GM20000 (cell line): Measurements from ENCODE around the gene RUSC1.

Experiments
- DNase-seq: peaks from one replicate; pipeline ENCODE4 v3.0.0; 2012; ENCODE audit warnings: low spot score
- TF ChIP-seq, protein P1 (sequence below): IDR thresholded peaks from 2 replicates; pipeline ENCODE4 v1.5.1; 2012; ENCODE audit warnings: mild to moderate bottlenecking, control low read depth; ENCODE audit errors: extremely low read depth, missing control alignments

Gene RUSC1, protein sequence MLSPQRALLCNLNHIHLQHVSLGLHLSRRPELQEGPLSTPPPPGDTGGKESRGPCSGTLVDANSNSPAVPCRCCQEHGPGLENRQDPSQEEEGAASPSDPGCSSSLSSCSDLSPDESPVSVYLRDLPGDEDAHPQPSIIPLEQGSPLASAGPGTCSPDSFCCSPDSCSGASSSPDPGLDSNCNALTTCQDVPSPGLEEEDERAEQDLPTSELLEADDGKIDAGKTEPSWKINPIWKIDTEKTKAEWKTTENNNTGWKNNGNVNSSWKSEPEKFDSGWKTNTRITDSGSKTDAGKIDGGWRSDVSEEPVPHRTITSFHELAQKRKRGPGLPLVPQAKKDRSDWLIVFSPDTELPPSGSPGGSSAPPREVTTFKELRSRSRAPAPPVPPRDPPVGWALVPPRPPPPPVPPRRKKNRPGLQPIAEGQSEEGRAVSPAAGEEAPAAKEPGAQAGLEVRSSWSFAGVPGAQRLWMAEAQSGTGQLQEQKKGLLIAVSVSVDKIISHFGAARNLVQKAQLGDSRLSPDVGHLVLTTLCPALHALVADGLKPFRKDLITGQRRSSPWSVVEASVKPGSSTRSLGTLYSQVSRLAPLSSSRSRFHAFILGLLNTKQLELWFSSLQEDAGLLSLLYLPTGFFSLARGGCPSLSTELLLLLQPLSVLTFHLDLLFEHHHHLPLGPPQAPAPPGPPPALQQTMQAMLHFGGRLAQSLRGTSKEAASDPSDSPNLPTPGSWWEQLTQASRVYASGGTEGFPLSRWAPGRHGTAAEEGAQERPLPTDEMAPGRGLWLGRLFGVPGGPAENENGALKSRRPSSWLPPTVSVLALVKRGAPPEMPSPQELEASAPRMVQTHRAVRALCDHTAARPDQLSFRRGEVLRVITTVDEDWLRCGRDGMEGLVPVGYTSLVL

DNA sequence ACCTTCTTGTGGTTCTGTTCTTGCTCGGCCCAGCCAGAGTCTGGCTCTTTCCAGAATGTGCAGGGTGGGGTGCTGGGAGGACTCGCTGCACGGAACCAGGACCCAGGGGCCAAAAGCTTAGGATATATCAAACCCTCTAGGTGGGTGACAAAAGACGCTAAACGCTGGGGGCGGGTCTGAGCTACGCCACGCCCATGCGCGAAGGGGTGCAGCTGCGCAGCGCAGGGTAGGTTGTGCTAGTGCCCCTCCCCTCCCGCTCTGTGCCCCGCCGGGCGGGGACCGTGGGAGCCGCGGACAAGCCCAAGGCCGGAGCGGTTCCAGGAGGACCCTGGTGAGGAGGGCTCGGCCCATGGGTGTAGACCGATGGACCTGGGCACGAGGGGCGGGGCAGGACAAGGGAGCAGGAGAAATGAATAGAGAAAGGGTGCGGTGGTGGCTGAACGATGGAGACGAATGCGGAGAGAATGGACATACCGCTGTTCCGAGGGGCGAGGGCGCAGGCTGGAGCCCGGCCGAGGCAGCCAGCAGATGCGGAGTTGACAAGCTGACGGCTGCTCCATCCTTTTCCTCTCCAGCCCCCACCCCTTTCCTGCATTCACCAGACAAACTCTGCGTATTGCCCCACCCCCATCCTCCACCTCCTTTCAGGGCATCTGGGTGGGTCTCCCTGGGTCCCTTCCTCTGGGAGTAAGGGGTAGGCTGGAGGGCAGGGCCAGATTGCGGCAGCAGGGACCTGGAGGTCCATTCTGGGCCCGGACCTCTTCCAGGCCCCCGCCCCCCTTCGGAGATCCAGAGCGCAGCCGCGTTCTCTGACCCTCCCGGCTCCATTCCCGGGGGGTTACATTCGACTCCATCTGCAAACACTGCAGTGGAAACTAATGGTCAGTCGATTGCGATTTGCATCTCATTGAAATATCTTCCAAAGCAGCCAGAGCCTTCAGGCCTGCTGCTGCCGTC is at the start of gene RUSC1:
Gene RUSC1, plus strand, starts transcription at position 234 of the 957 bp plus-strand sequence. CDS start 880 bp downstream, outside the sequence.
- peak; percentile 81 for DNase-seq
- TF ChIP-seq, protein P1, sequence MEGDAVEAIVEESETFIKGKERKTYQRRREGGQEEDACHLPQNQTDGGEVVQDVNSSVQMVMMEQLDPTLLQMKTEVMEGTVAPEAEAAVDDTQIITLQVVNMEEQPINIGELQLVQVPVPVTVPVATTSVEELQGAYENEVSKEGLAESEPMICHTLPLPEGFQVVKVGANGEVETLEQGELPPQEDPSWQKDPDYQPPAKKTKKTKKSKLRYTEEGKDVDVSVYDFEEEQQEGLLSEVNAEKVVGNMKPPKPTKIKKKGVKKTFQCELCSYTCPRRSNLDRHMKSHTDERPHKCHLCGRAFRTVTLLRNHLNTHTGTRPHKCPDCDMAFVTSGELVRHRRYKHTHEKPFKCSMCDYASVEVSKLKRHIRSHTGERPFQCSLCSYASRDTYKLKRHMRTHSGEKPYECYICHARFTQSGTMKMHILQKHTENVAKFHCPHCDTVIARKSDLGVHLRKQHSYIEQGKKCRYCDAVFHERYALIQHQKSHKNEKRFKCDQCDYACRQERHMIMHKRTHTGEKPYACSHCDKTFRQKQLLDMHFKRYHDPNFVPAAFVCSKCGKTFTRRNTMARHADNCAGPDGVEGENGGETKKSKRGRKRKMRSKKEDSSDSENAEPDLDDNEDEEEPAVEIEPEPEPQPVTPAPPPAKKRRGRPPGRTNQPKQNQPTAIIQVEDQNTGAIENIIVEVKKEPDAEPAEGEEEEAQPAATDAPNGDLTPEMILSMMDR: no peak

DNA sequence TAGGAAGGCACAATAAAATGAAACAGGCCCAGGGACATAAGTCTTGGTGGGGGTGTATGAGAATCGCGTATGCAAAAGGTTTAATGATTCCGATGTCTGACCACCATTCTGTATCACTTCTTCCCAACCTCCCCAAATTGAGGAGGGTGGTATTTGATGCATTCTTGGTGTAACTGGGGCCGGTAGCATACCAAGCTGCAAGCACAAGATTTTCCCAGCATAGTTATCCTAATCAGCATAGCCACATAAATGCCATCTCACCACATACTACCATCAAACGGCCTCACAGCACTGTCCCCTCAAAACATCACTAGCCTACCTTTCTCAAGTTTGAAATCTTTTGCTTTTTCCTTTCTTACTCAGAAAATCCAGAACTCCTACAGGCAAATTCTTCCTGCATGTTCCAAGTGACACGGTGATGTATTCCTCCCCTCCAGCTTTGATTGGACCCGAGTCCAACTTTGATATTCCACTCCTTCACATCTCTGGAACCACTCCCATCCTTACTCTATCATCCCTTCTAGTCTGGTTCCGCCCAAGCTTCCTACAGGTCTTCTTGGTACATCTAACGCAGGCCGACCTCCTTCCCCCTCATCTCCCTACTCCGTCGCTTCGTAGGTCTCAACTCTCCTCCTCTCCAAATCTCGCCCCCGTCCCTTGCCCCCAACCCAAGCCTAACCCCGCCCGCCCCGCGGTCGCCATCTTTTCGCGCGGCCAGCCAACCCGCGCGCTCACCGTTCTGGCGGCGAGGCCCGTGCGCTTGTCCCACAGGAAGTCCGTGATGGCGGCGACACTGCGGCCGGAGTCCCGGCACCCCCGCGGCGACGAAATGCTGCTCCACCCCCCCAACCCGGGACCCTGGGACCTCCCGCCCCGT is 48.0 kb upstream of the RUSC1 start:
- no peak for DNase-seq
- TF ChIP-seq, protein P1: no peak

DNA sequence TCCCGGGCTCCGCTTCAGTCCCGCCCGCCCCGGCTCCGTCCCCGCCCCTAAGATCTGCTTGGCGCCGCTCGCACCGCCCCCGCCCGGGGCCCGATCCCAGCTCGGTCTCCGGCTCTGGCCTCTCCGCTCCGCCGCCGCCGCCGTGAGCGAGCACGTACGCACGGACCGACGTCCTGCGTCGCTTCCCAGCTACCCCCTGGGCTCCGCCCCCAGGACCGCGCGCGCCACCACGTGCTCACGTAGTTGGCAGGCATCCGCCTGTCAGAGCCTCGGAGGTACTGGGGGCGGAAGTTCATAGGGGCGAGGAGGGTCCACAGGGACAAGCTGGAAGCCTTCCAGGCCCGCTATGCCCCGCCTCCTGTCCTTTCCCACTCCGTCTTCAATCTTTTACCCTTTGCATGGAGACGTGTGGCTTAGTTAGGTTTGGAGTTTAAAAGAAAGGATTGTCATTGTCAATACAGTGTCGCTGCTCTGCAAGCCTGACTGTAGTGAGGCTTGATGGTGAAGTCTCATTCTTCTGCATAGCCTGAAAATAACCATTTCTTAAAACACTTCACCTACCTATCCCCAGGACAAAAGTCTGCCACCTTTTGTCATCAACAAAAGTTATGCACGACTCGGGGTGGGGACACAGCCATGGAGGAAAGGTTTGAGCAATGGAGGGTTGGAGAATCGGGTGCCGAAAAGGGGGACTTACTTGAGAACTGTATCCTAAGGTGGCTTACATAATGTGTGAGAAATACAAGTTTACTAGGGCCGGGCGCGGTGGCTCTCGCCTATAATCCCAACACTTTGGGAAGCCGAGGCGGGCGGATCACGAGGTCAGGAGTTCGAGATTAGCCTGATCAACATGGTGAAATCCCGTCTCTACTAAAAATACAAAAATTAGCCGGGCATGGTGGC is 47.1 kb upstream of the RUSC1 start, which contains the start of gene CLK2:
Gene CLK2, minus strand, starts transcription at position 162 of the 903 bp plus-strand sequence. CDS start 2,527 bp downstream, outside the sequence.
- TF ChIP-seq, protein P1: no peak
- DNase-seq: peak; percentile 98

DNA sequence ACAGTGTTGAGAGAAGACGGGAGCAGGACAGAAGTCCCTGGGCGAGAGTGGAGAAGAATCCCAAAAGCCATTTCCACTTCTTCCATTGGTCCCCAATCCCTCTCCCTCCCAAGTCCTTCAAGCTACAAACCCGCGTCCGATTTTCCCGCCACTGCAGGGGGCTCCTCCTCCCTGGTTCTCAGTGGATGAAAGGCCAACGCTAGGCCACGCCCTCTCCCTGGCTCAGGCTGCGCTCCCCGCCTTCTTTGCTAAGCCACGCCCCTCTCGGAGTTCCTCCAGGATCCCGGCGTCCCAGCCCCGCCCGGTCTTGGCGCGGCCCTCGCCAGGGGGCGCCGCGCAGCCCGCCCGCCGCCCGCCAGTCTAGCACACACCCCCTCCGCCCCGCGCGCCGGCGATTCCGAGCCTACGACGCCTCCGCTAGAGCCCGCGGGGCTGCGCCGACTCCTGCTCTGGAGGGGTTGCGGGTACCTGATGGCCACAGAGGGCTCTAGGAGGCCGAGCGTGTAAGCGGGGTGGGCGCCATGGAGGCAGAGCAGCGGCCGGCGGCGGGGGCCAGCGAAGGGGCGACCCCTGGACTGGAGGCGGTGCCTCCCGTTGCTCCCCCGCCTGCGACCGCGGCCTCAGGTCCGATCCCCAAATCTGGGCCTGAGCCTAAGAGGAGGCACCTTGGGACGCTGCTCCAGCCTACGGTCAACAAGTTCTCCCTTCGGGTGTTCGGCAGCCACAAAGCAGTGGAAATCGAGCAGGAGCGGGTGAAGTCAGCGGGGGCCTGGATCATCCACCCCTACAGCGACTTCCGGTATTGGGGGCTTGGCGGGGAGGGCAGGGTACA is 43.4 kb upstream of the RUSC1 start, which contains the start of gene HCN3:
Gene HCN3, plus strand, starts transcription at position 394 of the 832 bp plus-strand sequence. Its CDS starts 128 bp downstream, at position 522.
- peak; percentile 99 for DNase-seq
- TF ChIP-seq, protein P1: peak; percentile 41

DNA sequence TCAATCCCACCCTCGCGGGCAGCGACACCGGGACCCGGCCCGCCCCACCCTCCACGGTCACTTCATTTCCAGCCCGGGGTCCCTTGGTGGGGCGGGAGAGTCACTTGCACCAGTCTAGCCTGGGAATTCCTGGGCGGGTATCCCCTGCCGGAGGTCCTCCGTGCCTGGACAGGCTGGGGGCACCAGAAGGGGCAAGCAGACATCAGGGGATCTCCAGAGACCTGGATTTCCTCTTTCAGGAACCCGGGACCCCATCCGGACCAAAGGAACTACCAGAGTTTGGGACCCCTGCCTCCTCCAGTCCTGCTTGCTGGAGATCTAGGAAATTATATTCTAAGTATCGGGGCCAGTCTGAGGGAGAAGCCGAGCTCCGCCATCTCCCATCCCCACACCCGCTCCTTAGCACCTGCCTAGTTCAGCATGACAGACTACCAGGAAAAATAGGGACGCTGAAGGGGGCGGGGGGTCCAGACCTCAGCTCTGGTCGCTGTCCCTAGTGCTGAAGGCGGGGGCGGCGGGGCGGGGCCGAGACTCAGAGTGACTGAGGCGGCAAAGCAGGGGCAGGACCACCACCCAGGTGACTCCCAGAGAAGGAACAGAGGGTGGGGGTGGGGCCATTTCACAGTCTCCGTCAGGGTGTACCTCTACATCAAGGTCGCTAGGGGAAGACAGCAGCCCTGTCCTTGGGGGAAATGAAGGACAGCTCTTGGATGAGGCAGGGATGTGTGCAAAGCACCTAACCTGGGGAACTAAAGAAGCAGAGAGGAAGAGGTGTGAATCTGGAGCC is 42.6 kb upstream of the RUSC1 start:
- TF ChIP-seq, protein P1: no peak
- peak; percentile 80 for DNase-seq
